Effector memory CD4-positive, alpha-beta T cell (primary cell): ENCODE results near the gene USB1.
"Not testable (repeated sequence)": the region's sequence is repeated elsewhere in the genome, so short reads cannot be mapped to it uniquely, and the experiment has no call there.

Experiments
- DNase-seq, 3 donors: peaks; one replicate each; pipeline ENCODE4 v3.0.0-alpha.2; 2020
- H3K27ac ChIP-seq: 2 replicates; pipeline ENCODE4 v1.7.0; 2013; ENCODE audit warnings: mild to moderate bottlenecking, low read length, moderate library complexity; ENCODE audit not compliant: insufficient read depth, poor library complexity, severe bottlenecking
- H3K27me3 ChIP-seq: replicated peaks from 2 replicates; pipeline ENCODE4 v1.7.0; 2013; ENCODE audit warnings: mild to moderate bottlenecking, low read length; ENCODE audit not compliant: insufficient read depth, control insufficient read depth, poor library complexity, severe bottlenecking
- H3K36me3 ChIP-seq: 2 replicates; pipeline ENCODE4 v1.7.0; 2013; ENCODE audit warnings: mild to moderate bottlenecking, low read length, moderate library complexity; ENCODE audit not compliant: control insufficient read depth, insufficient read depth
- H3K4me1 ChIP-seq: 2 replicates; pipeline ENCODE4 v1.7.0; 2013; ENCODE audit warnings: low read length, mild to moderate bottlenecking; ENCODE audit not compliant: control insufficient read depth, insufficient read depth, poor library complexity, severe bottlenecking
- H3K4me3 ChIP-seq: 2 replicates; pipeline ENCODE4 v1.7.0; 2013; ENCODE audit warnings: low read length, low read depth, mild to moderate bottlenecking; ENCODE audit not compliant: insufficient read depth, poor library complexity, severe bottlenecking
- H3K9me3 ChIP-seq: 2 replicates; pipeline ENCODE4 v1.7.0; 2013; ENCODE audit warnings: mild to moderate bottlenecking, low read length, moderate library complexity; ENCODE audit not compliant: control insufficient read depth

Gene USB1

DNA sequence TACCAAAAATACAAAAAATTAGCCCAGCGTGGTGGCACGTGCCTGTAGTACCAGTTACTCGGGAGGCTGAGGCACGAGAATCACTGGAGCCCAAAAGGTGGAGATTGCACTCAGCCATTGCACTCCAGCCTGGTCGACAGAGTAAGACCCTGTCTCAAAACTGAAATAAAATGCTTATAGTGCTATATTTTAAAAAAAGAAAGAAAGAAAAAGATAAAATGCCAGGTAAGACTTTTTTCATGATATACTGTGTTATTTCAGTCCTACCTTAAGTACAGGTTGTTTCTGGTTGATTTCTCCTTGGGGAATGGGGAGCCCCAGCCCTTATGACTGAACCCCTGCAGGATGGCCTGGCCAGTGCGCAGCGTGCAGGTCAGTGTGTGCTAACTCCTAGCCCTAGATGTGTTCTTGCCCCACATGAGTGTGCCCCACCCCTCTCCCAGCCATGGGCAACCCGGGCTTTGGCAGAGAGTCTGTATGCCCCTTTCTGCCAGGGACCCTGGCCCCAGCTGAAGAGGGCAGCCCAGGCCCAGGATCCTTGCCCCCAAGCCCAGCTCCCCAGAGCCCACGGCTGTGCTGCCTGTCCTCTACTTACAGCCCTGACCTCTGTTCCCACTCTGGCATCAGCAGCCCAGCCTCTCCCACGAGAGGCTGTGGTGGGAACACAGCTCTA is 31.6 kb upstream of the USB1 start:
- no peaks in the 10 kb centered on the region for H3K36me3 ChIP-seq
- no peaks in the 10 kb centered on the region for H3K9me3 ChIP-seq
- no peak overlapping the region for H3K27ac ChIP-seq
- no peak overlapping the region for H3K4me3 ChIP-seq
- H3K4me1 ChIP-seq = no peaks in the 10 kb centered on the region
- no peak for DNase-seq
- H3K27me3 ChIP-seq = no peaks in the 10 kb centered on the region

DNA sequence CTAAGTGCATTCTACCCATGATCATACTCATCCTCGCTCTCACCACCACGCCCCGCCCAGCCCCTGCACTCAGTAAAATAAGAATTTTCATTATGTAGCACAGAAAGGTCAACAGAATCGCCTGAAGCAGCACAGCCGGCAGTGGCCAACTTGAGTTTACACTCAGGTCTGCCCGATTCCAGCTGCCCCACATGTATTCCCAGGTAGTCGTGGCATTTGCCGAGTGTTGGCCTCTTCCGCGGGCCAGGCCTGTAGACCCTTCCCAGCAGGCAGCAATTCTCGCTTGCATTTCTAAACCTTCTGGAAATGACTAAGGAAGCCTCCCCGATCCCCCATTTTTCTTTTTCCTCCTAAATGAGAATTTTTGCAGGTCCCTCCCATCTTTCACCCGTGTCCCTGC is 30.9 kb upstream of the USB1 start:
- no peaks in the 10 kb centered on the region for H3K27me3 ChIP-seq
- no peaks in the 10 kb centered on the region for H3K36me3 ChIP-seq
- H3K4me3 ChIP-seq = no peak overlapping the region
- H3K4me1 ChIP-seq = no peaks in the 10 kb centered on the region
- H3K27ac ChIP-seq = no peak overlapping the region
- DNase-seq = no peak
- H3K9me3 ChIP-seq = no peaks in the 10 kb centered on the region

DNA sequence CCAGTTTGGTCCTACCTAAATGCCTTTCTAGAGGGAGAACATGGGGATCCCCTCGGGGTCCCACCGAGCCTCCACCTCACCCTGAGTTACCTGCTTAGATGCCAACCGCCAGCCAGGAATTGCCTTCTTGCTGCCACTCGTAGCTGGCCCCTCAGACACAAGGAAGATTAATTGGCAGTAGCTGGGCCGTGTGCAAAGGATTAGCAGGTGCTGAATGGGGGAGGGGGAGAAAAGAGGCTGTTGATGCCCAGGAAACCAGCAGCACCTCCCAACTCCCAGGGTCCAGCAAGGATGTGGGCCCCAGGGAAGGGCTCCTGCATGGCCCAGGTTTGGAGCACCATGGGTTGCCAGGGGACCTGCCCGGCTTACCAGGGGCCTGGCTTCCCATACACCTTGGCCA is 30.2 kb upstream of the USB1 start, which contains the start of gene CNGB1:
TSS of gene CNGB1 (minus strand) at position 159 of the 400 bp plus-strand sequence. CDS start 3,842 bp downstream, outside the sequence.
- H3K27me3 ChIP-seq = no peaks in the 10 kb centered on the region
- H3K27ac ChIP-seq = no peak within 1 kb of the TSS
- H3K9me3 ChIP-seq = no peaks in the 10 kb centered on the region
- H3K4me3 ChIP-seq = no peak within 1 kb of the TSS
- DNase-seq = no peak
- no peaks in the 10 kb centered on the region for H3K4me1 ChIP-seq
- H3K36me3 ChIP-seq = no peaks in the 10 kb centered on the region

DNA sequence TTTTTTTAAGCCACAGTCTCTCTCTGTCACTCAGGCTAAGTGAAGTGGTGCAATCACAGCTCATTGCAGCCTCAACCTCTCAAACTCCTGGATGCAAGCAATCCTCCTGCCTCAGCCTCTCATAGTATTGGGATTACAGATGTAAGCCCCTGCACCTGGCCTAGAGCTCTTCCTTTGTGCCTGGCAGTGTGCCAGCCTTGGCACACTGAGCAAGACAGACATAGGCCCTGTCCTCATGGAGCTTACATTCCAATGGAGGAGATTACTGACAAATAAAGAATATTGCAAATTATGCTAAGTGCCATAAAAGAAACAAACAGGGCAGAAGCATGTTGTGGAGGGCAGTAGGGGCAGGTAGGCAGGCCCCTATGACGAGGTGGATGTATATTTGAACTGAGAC is 29.4 kb upstream of the USB1 start:
- Histone ChIP-seq H3K4me3 (no peak overlapping the region), H3K27ac (no peak overlapping the region), H3K36me3 (no peaks in the 10 kb centered on the region), H3K9me3 (no peaks in the 10 kb centered on the region), H3K27me3 (no peaks in the 10 kb centered on the region), H3K4me1 (no peaks in the 10 kb centered on the region)
- no peak for DNase-seq

DNA sequence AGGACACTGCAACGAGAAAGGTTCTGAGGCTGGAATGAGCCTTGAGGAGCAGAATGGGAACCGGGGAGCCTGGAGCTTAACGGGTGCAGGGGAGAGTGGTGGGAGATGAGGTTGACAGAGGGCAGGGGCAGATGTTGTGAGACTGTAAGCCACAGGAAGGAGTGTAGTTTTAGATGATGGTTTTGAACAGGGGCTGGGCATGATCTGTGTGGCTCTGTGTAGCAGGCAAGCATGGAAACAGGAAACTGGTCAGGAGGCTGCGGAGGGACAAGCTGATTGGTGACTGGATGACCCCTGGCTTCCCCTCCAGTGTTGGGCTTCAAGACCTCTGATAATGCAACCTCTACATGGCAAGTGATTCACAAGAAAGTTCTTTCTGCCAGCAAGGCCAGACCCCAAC is 28.9 kb upstream of the USB1 start:
- Histone ChIP-seq H3K4me1 (no peaks in the 10 kb centered on the region), H3K36me3 (no peaks in the 10 kb centered on the region), H3K9me3 (no peaks in the 10 kb centered on the region), H3K27ac (no peak overlapping the region), H3K27me3 (no peaks in the 10 kb centered on the region), H3K4me3 (no peak overlapping the region)
- no peak for DNase-seq

DNA sequence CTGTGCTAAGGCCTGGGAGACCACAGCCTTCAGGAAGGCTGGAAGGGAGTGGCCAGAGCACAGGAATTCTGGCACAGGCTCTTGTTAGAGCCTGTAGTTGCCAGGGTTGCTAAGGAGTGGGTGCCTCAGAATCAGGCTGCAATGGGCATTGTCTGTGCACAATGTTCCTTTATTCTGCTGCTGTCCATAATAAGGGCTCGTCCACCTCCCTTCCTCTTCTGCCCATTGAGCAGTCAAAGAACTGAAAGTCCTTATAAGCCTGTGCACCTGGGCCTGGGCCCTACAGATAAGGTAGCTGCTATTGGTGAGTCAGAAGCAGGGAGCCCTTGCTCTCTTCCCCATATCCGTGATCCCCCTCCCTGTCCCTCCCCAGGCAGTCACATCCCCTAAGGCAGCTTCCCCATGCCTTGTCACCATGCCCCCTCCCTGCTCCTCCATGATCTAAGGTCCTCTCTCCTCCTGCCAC is 24.8 kb upstream of the USB1 start:
- Histone ChIP-seq H3K36me3 (no peaks in the 10 kb centered on the region), H3K27ac (no peak overlapping the region), H3K4me1 (no peaks in the 10 kb centered on the region), H3K4me3 (no peak overlapping the region), H3K9me3 (no peaks in the 10 kb centered on the region), H3K27me3 (no peaks in the 10 kb centered on the region)
- no peak for DNase-seq

DNA sequence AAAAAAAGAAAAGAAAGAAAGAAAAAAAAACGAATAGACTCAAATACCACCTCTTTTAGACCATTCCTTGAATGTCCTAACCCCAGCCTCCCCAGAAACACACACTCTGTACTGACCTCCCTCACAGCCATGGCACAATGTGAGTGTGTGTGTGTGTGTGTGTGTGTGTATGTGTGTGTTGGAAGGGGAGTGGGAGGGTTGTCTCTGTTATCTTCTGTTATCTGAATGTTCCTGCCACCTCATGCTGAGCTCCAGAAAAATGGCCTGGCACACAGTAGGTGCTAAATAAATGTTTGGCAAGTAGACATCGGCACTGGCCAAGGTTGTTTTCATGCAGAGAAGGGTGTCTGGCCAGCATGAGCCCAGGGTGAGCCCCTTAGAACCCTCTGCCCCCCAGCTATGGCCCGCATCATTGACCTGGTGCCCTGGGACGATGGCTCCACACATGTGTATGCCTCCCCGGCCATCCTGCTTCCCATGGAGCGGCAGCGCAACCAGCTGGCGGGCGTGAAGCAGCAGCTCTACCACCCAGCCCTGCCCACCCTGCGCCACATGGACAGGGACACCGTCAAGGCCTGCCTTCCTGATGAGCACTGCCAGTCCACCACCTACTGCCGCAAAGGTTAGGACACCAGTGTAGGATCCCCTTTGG is 23.7 kb upstream of the USB1 start:
- H3K27me3 ChIP-seq = no peaks in the 10 kb centered on the region
- no peak for DNase-seq

DNA sequence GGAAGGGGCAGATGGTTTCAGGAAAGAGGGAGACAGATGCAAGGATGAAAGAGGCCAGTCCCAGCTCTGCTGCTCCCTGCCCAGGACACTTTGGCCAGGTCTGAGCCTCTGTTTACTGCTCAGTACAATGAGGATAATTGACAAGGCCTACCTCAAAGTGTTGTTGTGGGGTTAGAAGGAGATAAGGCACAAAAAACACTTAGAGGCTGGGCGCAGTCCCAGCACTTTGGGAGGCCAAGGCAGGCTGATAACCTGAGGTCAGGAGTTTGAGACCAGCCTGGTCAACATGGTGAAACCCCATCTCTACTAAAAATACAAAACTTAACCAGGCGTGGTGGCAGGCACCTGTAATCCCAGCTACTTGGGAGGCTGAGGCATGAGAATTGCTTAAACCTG is 23.1 kb upstream of the USB1 start:
- not testable (repeated sequence) for H3K36me3 ChIP-seq, H3K27ac ChIP-seq, H3K9me3 ChIP-seq, H3K4me3 ChIP-seq, DNase-seq, H3K27me3 ChIP-seq, H3K4me1 ChIP-seq

More for the DNA sequence above, 23.7 kb upstream of the USB1 start:
- no peaks in the 10 kb centered on the region for H3K4me1 ChIP-seq
- no peaks in the 10 kb centered on the region for H3K36me3 ChIP-seq
- no peak overlapping the region for H3K27ac ChIP-seq
- H3K9me3 ChIP-seq = no peaks in the 10 kb centered on the region
- no peak overlapping the region for H3K4me3 ChIP-seq

DNA sequence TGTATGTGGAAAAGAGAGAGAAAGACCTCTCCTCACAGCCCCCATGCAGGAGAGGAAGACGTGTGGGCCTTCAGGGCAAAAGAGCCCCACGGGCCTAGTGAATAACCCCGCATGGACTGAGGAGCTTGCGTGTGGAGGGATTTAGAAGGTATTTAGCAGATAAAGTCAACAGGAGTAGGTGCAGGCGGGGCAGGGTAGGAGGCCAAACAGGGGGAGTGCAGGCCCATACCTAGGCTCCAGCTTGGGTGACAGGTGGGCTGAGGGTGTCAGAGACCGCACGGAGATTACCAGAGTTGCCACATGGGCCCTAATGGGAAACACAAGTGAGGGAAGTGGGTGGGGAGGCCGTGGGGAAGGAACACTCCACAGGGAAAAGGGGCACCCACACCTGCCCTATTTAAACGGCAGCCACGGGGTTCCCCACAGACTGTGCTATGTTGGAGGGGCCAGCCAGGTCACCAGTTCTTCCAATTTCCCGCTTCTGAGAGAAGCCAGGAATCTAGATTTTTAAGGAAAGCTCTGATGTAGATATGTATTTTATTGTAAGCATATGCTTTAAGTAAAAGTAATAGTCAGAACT is 22.1 kb upstream of the USB1 start:
- Histone ChIP-seq H3K27me3 (no peaks in the 10 kb centered on the region), H3K9me3 (no peaks in the 10 kb centered on the region), H3K27ac (no peak overlapping the region), H3K36me3 (no peaks in the 10 kb centered on the region), H3K4me1 (peaks cover 2% of the 10 kb centered on the region), H3K4me3 (no peak overlapping the region)
- no peak for DNase-seq

DNA sequence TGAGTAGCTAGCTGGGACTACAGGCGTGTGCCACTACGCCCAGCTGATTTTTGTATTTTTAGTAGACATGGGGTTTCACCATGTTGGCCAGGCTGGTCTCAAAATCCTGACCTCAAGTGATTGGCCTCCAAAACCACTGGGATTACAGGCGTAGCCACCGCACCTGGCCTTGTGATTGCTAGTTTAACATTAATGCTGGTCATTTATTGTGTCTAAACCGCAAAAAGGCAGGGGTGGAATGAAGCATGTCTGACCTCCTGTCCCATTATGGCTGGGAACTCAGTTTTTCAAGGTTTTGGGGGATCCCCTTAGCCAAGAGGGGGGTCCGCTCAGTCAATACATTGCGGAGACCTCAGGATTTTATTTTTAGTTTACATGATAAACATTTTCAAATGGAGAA is 19.6 kb upstream of the USB1 start:
- Histone ChIP-seq H3K27me3 (no peaks in the 10 kb centered on the region), H3K27ac (no peak overlapping the region), H3K36me3 (no peaks in the 10 kb centered on the region), H3K9me3 (no peaks in the 10 kb centered on the region), H3K4me3 (no peak overlapping the region), H3K4me1 (peaks cover 18% of the 10 kb centered on the region)
- DNase-seq = no peak
